Testis (tissue), 3 donors: ENCODE data around the gene ATP2B3. TPM values are rescaled to one million over a fixed set of nuclear protein-coding genes. Genes with fewer than 3 reads are reported as not detected.

Source experiments
- DNase-seq: peaks from one replicate; pipeline ENCODE4 v3.0.0-alpha.2; 2019
- H3K27ac ChIP-seq, 2 donors: fragments of 200-600 bp; sonication (generic); one replicate each; pipeline ENCODE4 v1.5.1; 2019
- H3K27me3 ChIP-seq: fragments of 200-600 bp; sonication (generic); one replicate; pipeline ENCODE4 v1.5.1; 2019
- H3K36me3 ChIP-seq: fragments of 200-600 bp; sonication (generic); one replicate; pipeline ENCODE4 v1.5.1; 2017; ENCODE audit warnings: low read depth; ENCODE audit errors: missing control alignments
- H3K4me1 ChIP-seq: fragments of 200-600 bp; sonication (generic); one replicate; pipeline ENCODE4 v1.5.1; 2019
- H3K4me3 ChIP-seq, 2 donors: fragments of 200-600 bp; sonication (generic); one replicate each; pipeline ENCODE4 v1.5.1; 2017 to 2019
- H3K9me3 ChIP-seq: fragments of 200-600 bp; sonication (generic); one replicate; pipeline ENCODE4 v1.5.1; 2017
- CTCF ChIP-seq, 3 experiments: fragments of 450-650 bp in 2 of 3; fragments of 200-600 bp in 1 of 3; sonication (generic) in 1 of 3; IDR thresholded peaks; one replicate each; pipeline ENCODE4 v1.5.1; 2016 to 2019; ENCODE audit warnings: antibody characterized with exemption in 3 of 3, mild to moderate bottlenecking in 2 of 3, moderate library complexity in 1 of 3
- POLR2A ChIP-seq: fragments of 450-650 bp; IDR thresholded peaks from one replicate; pipeline ENCODE4 v1.6.1; 2017; ENCODE audit warnings: antibody characterized with exemption, mild to moderate bottlenecking, moderate library complexity
- WGBS, 2 donors: methylation state at CpG; one replicate each; pipeline ENCODE4 v1.1.5; 2018; 5-methylcytosine and 5-hydroxymethylcytosine counted together
- intact Hi-C: fragments of 100-400 bp; cut with DNase I; formaldehyde crosslinking; loops from one replicate; pipeline ENCODE4 v1.15.1; 2023; ENCODE audit warnings: low total_unique reads
- polyA plus RNA-seq: library from polyadenylated mRNA; stranded (reverse); fragments of 350-450 nt; fragmentation: Illumina TruSeq; extraction: RNeasy Lipid Tissue Mini Kit (QIAGEN cat#74804); gene quantifications from one replicate; pipeline ENCODE4 v1.2.3, GENCODE V29; 2014; ENCODE audit warnings: low read depth, low replicate concordance; ENCODE audit not compliant: insufficient read depth
- total RNA-seq, 2 donors: library from RNA; depleted of rRNA; stranded (reverse); fragments of >200 nt; gene quantifications; one replicate each; pipeline ENCODE4 v1.2.3, GENCODE V29; 2016

The ATP2B3 gene
- total and polyA plus RNA-seq, 3 donors from 2014 or later, result 0.16 to 1.2 (median 0.73) TPM

- Histone ChIP-seq H3K27me3 (no peaks in the 10 kb centered on the region), H3K9me3 (no peaks in the 10 kb centered on the region), H3K36me3 (no peaks in the 10 kb centered on the region), H3K4me1 (no peaks in the 10 kb centered on the region), H3K4me3 (no peak overlapping the region), H3K27ac (no peak overlapping the region)
- WGBS, 2 donors, result 80 to 98% methylated on average over 4 to 9 of the region's 21 CpGs
- no peak for DNase-seq
- TF ChIP-seq CTCF (IDR thresholded peaks at IDR 0.05) (no peak), POLR2A (no peak)
- intact Hi-C loops, result no loop called here
Measured at GRCh38 chrX:153625271-153626024, 108.0 kb downstream of the ATP2B3 start.

- no peak overlapping the region for H3K4me3 ChIP-seq
- no peaks in the 10 kb centered on the region for H3K36me3 ChIP-seq
- 79% methylated on average over 13 of the region's 16 CpGs; no CpG with 5 or more reads in 1 of the 2 donors for WGBS, 2 donors
- H3K27ac ChIP-seq, result no peak overlapping the region
- no peaks in the 10 kb centered on the region for H3K27me3 ChIP-seq
- TF ChIP-seq CTCF (IDR thresholded peaks at IDR 0.05) (no peak), POLR2A (no peak)
- H3K4me1 ChIP-seq, result no peaks in the 10 kb centered on the region
- no peaks in the 10 kb centered on the region for H3K9me3 ChIP-seq
- no peak for DNase-seq
- intact Hi-C loops, result no loop called here
Measured at GRCh38 chrX:153626025-153626633, 108.7 kb downstream of the ATP2B3 start.

- no peak overlapping the region for H3K4me3 ChIP-seq
- DNase-seq, result no peak
- intact Hi-C loops, result no loop called here
- TF ChIP-seq POLR2A, result no peak
- TF ChIP-seq CTCF (IDR thresholded peaks at IDR 0.05), result no peak
- no peak overlapping the region for H3K27ac ChIP-seq
- no peaks in the 10 kb centered on the region for H3K27me3 ChIP-seq
- WGBS, 2 donors, result 49 to 75% methylated on average over 4 to 22 of the region's 35 CpGs
- no peaks in the 10 kb centered on the region for H3K36me3 ChIP-seq
- H3K4me1 ChIP-seq, result no peaks in the 10 kb centered on the region
- no peaks in the 10 kb centered on the region for H3K9me3 ChIP-seq
Measured at GRCh38 chrX:153626863-153627674, 109.6 kb downstream of the ATP2B3 start.

- no peak for TF ChIP-seq CTCF (IDR thresholded peaks at IDR 0.05)
- no peak for TF ChIP-seq POLR2A
- H3K27ac ChIP-seq, result no peak overlapping the region
- no peak for DNase-seq
- intact Hi-C loops, result no loop called here
- no peaks in the 10 kb centered on the region for H3K9me3 ChIP-seq
- WGBS, 2 donors, result 79 to 81% methylated on average over 5 to 6 of the region's 15 CpGs
- H3K27me3 ChIP-seq, result no peaks in the 10 kb centered on the region
- no peak overlapping the region for H3K4me3 ChIP-seq
- H3K36me3 ChIP-seq, result no peaks in the 10 kb centered on the region
- no peaks in the 10 kb centered on the region for H3K4me1 ChIP-seq
Measured at GRCh38 chrX:153627675-153628111, 110.3 kb downstream of the ATP2B3 start.
